ENCODE data around the gene CCDC197.

Gene CCDC197

GRCh38 chr14:94052662-94053061 is 55.6 kb downstream of the CCDC197 start:
- peaks cover 1 to 57% (median 12%) of the 10 kb centered on the region in 5 donors for H3K4me1 ChIP-seq (ENCODE audit: control insufficient read depth in 5 of 5, insufficient read depth in 5 of 5, low read length in 5 of 5)
- H3K36me3 ChIP-seq (ENCODE audit: control insufficient read depth in 5 of 5, insufficient read depth in 5 of 5, low read length in 5 of 5) = peaks cover 24 to 94% (median 93%) of the 10 kb centered on the region in 5 donors
- no peaks in the 10 kb centered on the region for H3K27me3 ChIP-seq (ENCODE audit: control insufficient read depth in 5 of 5, insufficient read depth in 4 of 5, low read length in 5 of 5)
- no peak overlapping the region for H3K27ac ChIP-seq (ENCODE audit: low read depth, low read length)
- H3K9ac ChIP-seq (ENCODE audit: low read length in 5 of 5) = no peak overlapping the region
- no peak overlapping the region for H3K4me3 ChIP-seq (ENCODE audit: low read depth in 1 of 5, low read length in 5 of 5)
- no peaks in the 10 kb centered on the region for H3K9me3 ChIP-seq (ENCODE audit: control insufficient read depth in 5 of 5, low read length in 5 of 5)

- peak overlapping the region in 1 of 5 donors; percentile 1 for H3K9ac ChIP-seq (ENCODE audit: low read length in 5 of 5)
- H3K9me3 ChIP-seq (ENCODE audit: control insufficient read depth in 5 of 5, low read length in 5 of 5) = no peaks in the 10 kb centered on the region
- peaks cover 1 to 66% (median 21%) of the 10 kb centered on the region in 5 donors for H3K4me1 ChIP-seq (ENCODE audit: control insufficient read depth in 5 of 5, insufficient read depth in 5 of 5, low read length in 5 of 5)
- H3K4me3 ChIP-seq (ENCODE audit: low read depth in 1 of 5, low read length in 5 of 5) = no peak overlapping the region
- peaks cover 28 to 94% (median 93%) of the 10 kb centered on the region in 5 donors for H3K36me3 ChIP-seq (ENCODE audit: control insufficient read depth in 5 of 5, insufficient read depth in 5 of 5, low read length in 5 of 5)
- no peak overlapping the region for H3K27ac ChIP-seq (ENCODE audit: low read depth, low read length)
- H3K27me3 ChIP-seq (ENCODE audit: control insufficient read depth in 5 of 5, insufficient read depth in 4 of 5, low read length in 5 of 5) = no peaks in the 10 kb centered on the region
These were observed 57.3 kb downstream of the CCDC197 start for GRCh38 chr14:94054401-94054800.

- peaks cover 1 to 65% (median 21%) of the 10 kb centered on the region in 5 donors for H3K4me1 ChIP-seq (ENCODE audit: control insufficient read depth in 5 of 5, insufficient read depth in 5 of 5, low read length in 5 of 5)
- no peaks in the 10 kb centered on the region for H3K9me3 ChIP-seq (ENCODE audit: control insufficient read depth in 5 of 5, low read length in 5 of 5)
- no peak overlapping the region for H3K9ac ChIP-seq (ENCODE audit: low read length in 5 of 5)
- H3K36me3 ChIP-seq (ENCODE audit: control insufficient read depth in 5 of 5, insufficient read depth in 5 of 5, low read length in 5 of 5) = peaks cover 31 to 94% (median 92%) of the 10 kb centered on the region in 5 donors
- no peak overlapping the region for H3K4me3 ChIP-seq (ENCODE audit: low read depth in 1 of 5, low read length in 5 of 5)
- no peaks in the 10 kb centered on the region for H3K27me3 ChIP-seq (ENCODE audit: control insufficient read depth in 5 of 5, insufficient read depth in 4 of 5, low read length in 5 of 5)
- H3K27ac ChIP-seq (ENCODE audit: low read depth, low read length) = no peak overlapping the region
These were observed 57.8 kb downstream of the CCDC197 start for GRCh38 chr14:94054936-94055335.

- no peaks in the 10 kb centered on the region for H3K9me3 ChIP-seq (ENCODE audit: control insufficient read depth in 5 of 5, low read length in 5 of 5)
- no peak overlapping the region for H3K27ac ChIP-seq (ENCODE audit: low read depth, low read length)
- peaks cover 34 to 94% (median 92%) of the 10 kb centered on the region in 5 donors for H3K36me3 ChIP-seq (ENCODE audit: control insufficient read depth in 5 of 5, insufficient read depth in 5 of 5, low read length in 5 of 5)
These were observed 59.6 kb downstream of the CCDC197 start for GRCh38 chr14:94056579-94057308.

GRCh38 chr14:94058128-94058673 is 61.1 kb downstream of the CCDC197 start:
- Histone ChIP-seq H3K9ac (ENCODE audit: low read length in 5 of 5) (no peak overlapping the region), H3K27ac (ENCODE audit: low read depth, low read length) (no peak overlapping the region), H3K4me3 (ENCODE audit: low read depth in 1 of 5, low read length in 5 of 5) (no peak overlapping the region), H3K36me3 (ENCODE audit: control insufficient read depth in 5 of 5, insufficient read depth in 5 of 5, low read length in 5 of 5) (peaks cover 32 to 90% (median 86%) of the 10 kb centered on the region in 5 donors), H3K4me1 (ENCODE audit: control insufficient read depth in 5 of 5, insufficient read depth in 5 of 5, low read length in 5 of 5) (peaks cover 0 to 41% (median 24%) of the 10 kb centered on the region in 5 donors), H3K9me3 (ENCODE audit: control insufficient read depth in 5 of 5, low read length in 5 of 5) (no peaks in the 10 kb centered on the region), H3K27me3 (ENCODE audit: control insufficient read depth in 5 of 5, insufficient read depth in 4 of 5, low read length in 5 of 5) (no peaks in the 10 kb centered on the region)

More at GRCh38 chr14:94056579-94057308, 59.6 kb downstream of the CCDC197 start:
- no peaks in the 10 kb centered on the region for H3K27me3 ChIP-seq (ENCODE audit: control insufficient read depth in 5 of 5, insufficient read depth in 4 of 5, low read length in 5 of 5)
- no peak overlapping the region for H3K4me3 ChIP-seq (ENCODE audit: low read depth in 1 of 5, low read length in 5 of 5)
- H3K4me1 ChIP-seq (ENCODE audit: control insufficient read depth in 5 of 5, insufficient read depth in 5 of 5, low read length in 5 of 5) = peaks cover 0 to 49% (median 21%) of the 10 kb centered on the region in 5 donors
- no peak overlapping the region for H3K9ac ChIP-seq (ENCODE audit: low read length in 5 of 5)

All from subcutaneous abdominal adipose tissue (tissue), 5 donors.